ENCODE measurements around the gene COL6A3. TPM values are rescaled to one million over a fixed set of nuclear protein-coding genes. Genes with fewer than 3 reads are reported as not detected.

Gene COL6A3
- total RNA-seq, 2 experiments from 2014 or later = 1.3 TPM

DNA sequence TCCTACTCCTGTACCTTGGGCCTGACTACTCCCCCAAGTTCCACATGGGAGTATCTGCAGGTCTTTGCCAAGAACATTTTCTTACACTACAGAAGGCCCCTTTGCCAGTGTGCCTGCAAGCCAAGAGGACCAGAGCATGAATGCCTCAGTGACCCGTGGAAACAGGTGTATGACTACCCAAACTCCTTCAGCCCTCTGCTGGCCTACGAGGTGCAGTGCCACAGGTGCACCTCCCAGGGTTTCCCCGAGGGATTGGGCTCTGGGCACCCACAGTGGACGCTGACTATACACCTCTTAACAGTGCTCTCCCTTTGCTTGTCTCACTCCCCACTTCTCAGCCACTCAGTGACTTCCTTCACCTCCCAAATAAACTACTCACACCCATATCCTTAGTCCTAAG is 91.4 kb downstream of the COL6A3 start:
- Histone ChIP-seq H3K4me3 (ENCODE audit: low read length) (no peak overlapping the region), H3K27me3 (ENCODE audit: control insufficient read depth in 1 of 2, insufficient read depth in 2 of 2, low read length in 2 of 2) (no peaks in the 10 kb centered on the region), H3K36me3 (ENCODE audit: insufficient read depth, low read length) (no peaks in the 10 kb centered on the region), H3K9me3 (ENCODE audit: control insufficient read depth in 1 of 2, insufficient read depth in 1 of 2, low read length in 2 of 2) (no peaks in the 10 kb centered on the region), H3K4me1 (ENCODE audit: insufficient read depth, low read length) (no peaks in the 10 kb centered on the region), H3K27ac (ENCODE audit: low read depth in 1 of 2, low read length in 2 of 2) (no peak overlapping the region)
- Mint-ChIP-seq H3K4me1 (ENCODE audit: low read depth) (no peaks in the 10 kb centered on the region), H3K27ac (no peak overlapping the region), H3K36me3 (ENCODE audit: low read depth) (no peaks in the 10 kb centered on the region), H3K4me3 (no peak overlapping the region), H3K9me3 (no peaks in the 10 kb centered on the region), H3K27me3 (peaks cover 3% of the 10 kb centered on the region)
- DNase-seq (no peak), ATAC-seq (ENCODE audit: poor library complexity) (no peak)
- intact Hi-C loops (cut with DNase I, micrococcal nuclease) = no loop called here
- POLR2A ChIA-PET = no interaction called here
- CTCF ChIA-PET = no interaction called here
- TF ChIP-seq, protein P1, sequence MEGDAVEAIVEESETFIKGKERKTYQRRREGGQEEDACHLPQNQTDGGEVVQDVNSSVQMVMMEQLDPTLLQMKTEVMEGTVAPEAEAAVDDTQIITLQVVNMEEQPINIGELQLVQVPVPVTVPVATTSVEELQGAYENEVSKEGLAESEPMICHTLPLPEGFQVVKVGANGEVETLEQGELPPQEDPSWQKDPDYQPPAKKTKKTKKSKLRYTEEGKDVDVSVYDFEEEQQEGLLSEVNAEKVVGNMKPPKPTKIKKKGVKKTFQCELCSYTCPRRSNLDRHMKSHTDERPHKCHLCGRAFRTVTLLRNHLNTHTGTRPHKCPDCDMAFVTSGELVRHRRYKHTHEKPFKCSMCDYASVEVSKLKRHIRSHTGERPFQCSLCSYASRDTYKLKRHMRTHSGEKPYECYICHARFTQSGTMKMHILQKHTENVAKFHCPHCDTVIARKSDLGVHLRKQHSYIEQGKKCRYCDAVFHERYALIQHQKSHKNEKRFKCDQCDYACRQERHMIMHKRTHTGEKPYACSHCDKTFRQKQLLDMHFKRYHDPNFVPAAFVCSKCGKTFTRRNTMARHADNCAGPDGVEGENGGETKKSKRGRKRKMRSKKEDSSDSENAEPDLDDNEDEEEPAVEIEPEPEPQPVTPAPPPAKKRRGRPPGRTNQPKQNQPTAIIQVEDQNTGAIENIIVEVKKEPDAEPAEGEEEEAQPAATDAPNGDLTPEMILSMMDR (IDR thresholded peaks at IDR 0.05) = no peak

DNA sequence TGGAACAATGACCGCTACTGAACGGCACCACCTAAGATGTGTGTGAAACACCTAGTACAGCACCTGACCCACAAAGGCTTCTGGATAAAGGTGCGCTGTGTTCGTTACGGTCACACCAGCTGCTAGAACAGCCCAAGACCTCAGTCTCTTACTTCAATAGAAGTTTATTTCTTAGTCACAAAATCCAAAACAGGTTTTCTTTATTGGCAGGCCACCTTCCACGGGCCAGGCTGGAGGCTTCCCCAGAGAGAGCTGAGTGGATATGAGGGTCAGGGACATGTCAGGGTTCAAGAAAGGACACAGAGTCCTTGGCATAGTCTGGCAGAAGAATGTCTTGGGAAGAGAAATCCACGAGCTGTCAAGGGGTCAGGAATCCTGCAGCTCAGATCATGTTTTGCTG is 92.2 kb downstream of the COL6A3 start:
- POLR2A ChIA-PET = no interaction called here

DNA sequence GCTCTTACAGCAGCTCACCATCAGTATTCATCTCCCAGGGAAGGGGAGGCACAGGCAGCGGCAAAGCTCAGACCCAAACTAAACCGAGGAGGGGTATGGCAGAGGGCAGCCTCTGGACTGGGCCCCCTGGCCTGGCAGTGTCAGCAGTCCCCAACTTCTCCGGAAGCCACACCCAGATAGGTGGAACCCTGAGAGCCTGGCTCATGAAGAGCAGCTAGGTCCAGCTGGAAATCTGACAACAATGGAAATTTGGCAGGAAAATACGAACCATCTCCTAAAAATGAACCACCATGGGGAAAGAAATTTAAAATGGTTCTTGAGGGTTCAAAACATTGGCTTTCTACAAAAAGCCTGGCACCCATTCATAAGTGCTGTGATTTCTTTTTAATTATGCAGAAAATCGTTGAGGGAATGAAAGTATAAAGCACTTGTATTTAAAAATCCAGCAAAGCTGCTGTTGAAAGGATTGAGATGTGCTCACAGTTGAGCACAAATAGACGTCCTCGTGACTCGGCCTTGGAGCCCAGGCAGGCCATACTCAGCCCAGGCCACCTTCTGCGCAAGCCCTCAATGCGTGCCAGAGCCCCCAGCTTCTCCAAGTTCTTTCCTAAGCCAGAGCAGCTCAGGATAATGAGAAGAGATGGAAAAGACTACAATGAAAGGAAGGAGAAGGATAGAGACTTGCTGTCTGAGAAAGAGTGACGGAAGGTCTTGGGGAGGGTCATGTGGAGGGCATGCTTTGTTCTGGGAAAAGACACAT is 93.0 kb downstream of the COL6A3 start:
- POLR2A ChIA-PET = no interaction called here
- H3K4me1 ChIP-seq (ENCODE audit: insufficient read depth, low read length) = no peaks in the 10 kb centered on the region
- H3K36me3 ChIP-seq (ENCODE audit: insufficient read depth, low read length) = no peaks in the 10 kb centered on the region
- TF ChIP-seq, protein P1 (IDR thresholded peaks at IDR 0.05) = no peak
- Mint-ChIP-seq H3K36me3 (ENCODE audit: low read depth) (no peaks in the 10 kb centered on the region), H3K9me3 (no peaks in the 10 kb centered on the region), H3K27ac (no peak overlapping the region), H3K4me3 (no peak overlapping the region), H3K27me3 (peaks cover 3% of the 10 kb centered on the region), H3K4me1 (ENCODE audit: low read depth) (no peaks in the 10 kb centered on the region)
- H3K27ac ChIP-seq (ENCODE audit: low read depth in 1 of 2, low read length in 2 of 2) = no peak overlapping the region
- no peaks in the 10 kb centered on the region for H3K9me3 ChIP-seq (ENCODE audit: control insufficient read depth in 1 of 2, insufficient read depth in 1 of 2, low read length in 2 of 2)
- no peak overlapping the region for H3K4me3 ChIP-seq (ENCODE audit: low read length)
- intact Hi-C loops (cut with DNase I, micrococcal nuclease) = no loop called here
- DNase-seq (no peak), ATAC-seq (ENCODE audit: poor library complexity) (no peak)
- CTCF ChIA-PET = no interaction called here
- H3K27me3 ChIP-seq (ENCODE audit: control insufficient read depth in 1 of 2, insufficient read depth in 2 of 2, low read length in 2 of 2) = no peaks in the 10 kb centered on the region

More for the DNA sequence above, 92.2 kb downstream of the COL6A3 start:
- no peak for DNase-seq
- CTCF ChIA-PET = no interaction called here
- no peak overlapping the region for H3K4me3 Mint-ChIP-seq
- no peak overlapping the region for H3K27ac ChIP-seq (ENCODE audit: low read depth in 1 of 2, low read length in 2 of 2)
- no peaks in the 10 kb centered on the region for H3K36me3 ChIP-seq (ENCODE audit: insufficient read depth, low read length)
- H3K36me3 Mint-ChIP-seq (ENCODE audit: low read depth) = no peaks in the 10 kb centered on the region
- no peak overlapping the region for H3K27ac Mint-ChIP-seq
- H3K4me1 Mint-ChIP-seq (ENCODE audit: low read depth) = no peaks in the 10 kb centered on the region
- H3K27me3 Mint-ChIP-seq = peaks cover 3% of the 10 kb centered on the region
- no peak for ATAC-seq (ENCODE audit: poor library complexity)
- intact Hi-C loops (cut with DNase I, micrococcal nuclease) = no loop called here
- no peaks in the 10 kb centered on the region for H3K27me3 ChIP-seq (ENCODE audit: control insufficient read depth in 1 of 2, insufficient read depth in 2 of 2, low read length in 2 of 2)
- no peaks in the 10 kb centered on the region for H3K9me3 Mint-ChIP-seq
- H3K4me3 ChIP-seq (ENCODE audit: low read length) = no peak overlapping the region
- H3K9me3 ChIP-seq (ENCODE audit: control insufficient read depth in 1 of 2, insufficient read depth in 1 of 2, low read length in 2 of 2) = no peaks in the 10 kb centered on the region
- TF ChIP-seq, protein P1 (IDR thresholded peaks at IDR 0.05) = no peak
- H3K4me1 ChIP-seq (ENCODE audit: insufficient read depth, low read length) = no peaks in the 10 kb centered on the region
